ENCODE measurements around the gene EPM2A.
A peak's percentile ranks its signal among the peaks of the same experiment; 100 is the strongest.
"Not testable (repeated sequence)": the region's sequence is repeated elsewhere in the genome, so short reads cannot be mapped to it uniquely, and the experiment has no call there.

Gene EPM2A

GRCh38 chr6:145735356-145736165, at the start of gene EPM2A:
TSS of gene EPM2A (minus strand) at chr6:145735520. CDS start at chr6:145735498, 22 bp downstream.
- peak; percentile 86 for DNase-seq (ENCODE audit: low read depth)

DNA sequence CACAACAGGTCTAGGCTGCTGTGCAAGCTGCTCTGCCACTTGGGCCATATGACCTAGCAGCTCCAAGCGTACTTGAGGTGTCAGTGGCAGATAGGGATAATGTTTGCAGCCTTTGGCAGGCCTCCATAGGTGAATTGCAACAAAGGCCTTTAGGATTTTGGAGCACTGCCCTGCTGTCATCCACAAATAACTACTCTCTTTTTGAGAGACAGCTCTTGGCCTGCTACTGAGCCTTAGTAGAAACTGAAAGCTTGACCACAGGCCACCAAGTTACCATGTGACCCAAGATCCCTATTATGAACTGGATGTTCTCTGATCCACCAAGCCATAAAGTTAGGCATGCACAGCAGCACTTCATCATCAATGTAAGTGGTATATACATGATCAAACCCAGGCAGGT, 49.4 kb upstream of the EPM2A start:
- DNase-seq (ENCODE audit: low read depth), result no peak

DNA sequence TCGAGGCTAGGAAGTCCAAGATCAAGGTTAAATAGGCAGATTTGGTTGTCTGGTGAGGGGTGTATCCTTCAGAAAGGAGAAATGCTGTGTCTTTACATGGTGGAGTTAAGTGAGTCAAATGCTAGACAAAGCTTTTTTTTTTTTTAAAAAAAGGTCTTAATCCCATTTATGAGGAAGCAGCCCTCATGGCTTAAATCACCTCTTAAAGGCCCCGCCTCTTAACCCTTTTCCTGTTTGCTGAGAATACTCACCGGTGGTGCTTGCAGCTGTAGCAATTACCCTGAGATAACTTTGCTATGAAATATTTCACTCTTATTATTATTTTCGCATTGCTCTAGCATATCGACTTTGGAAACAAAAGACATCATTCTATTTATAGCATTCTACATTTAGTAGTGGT, 48.5 kb upstream of the EPM2A start:
- DNase-seq (ENCODE audit: low read depth), result no peak

GRCh38 chr6:145772846-145773245, 37.5 kb upstream of the EPM2A start:
- DNase-seq (ENCODE audit: low read depth), result no peak

- no peak for DNase-seq (ENCODE audit: low read depth)
Measured at GRCh38 chr6:145765449-145765848, 30.1 kb upstream of the EPM2A start.

DNA sequence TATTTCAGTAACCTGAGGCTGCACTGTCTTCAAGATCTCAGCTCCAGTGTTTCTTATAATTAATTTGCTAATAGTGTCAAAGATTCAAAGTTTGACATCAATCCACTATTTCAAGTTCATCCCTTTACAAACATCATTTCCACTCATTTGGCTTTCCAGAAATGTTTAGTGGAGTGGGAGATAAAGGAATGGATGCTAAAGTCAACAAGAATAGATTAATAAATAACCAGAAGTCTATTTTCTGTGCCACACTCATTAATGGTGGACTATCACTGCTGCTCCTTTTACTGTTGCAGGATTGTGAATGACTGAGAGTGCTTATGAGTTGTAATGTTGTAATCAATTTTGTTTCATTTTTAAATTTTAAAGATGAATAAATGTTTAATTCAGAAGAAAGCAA, 28.4 kb upstream of the EPM2A start:
- DNase-seq (ENCODE audit: low read depth), result no peak

DNA sequence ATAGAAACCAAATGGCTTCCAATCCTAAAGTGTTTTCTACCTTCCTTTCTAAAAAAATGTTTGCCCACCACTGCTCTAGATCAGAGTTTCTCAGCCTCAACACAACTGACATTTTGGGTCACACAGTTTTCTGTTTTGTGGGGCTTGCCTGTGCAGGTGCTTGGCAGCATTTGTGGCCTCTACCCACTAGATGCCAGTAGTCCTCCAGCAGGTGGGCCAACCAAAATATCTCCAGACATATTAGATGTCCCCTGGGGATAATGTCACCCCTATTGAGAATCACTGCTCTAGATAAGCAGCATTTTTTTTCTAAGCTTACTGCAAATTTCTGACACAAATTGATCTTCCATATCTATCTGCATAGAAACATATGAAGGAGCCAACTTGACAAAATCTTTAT, 26.3 kb upstream of the EPM2A start:
- DNase-seq (ENCODE audit: low read depth), result no peak

GRCh38 chr6:145758113-145758512, 22.8 kb upstream of the EPM2A start:
- DNase-seq (ENCODE audit: low read depth), result no peak

DNA sequence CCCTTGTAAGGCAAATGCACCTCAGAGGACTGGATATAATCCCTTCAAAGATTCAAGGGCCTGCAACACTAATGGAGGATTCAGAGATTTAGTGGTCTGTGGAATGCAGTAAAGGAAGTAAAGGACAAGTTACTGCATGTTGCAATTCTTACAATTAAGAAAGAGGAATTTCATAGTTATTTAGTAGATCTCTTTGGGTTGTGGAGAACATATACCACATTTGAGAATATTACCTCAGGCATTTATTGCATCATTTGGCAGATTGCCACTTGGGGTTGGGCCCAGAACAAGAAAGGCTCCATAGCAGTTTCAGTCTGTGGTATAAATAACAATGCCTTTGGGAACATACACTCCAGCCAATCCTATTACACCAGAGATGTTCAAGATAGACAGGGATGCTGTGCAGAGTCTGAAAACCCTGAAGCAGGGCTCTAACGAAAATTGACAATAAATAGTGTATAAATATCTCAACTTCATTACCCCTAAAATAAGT, 20.9 kb upstream of the EPM2A start:
- peak; percentile 97 for DNase-seq (ENCODE audit: low read depth)

DNA sequence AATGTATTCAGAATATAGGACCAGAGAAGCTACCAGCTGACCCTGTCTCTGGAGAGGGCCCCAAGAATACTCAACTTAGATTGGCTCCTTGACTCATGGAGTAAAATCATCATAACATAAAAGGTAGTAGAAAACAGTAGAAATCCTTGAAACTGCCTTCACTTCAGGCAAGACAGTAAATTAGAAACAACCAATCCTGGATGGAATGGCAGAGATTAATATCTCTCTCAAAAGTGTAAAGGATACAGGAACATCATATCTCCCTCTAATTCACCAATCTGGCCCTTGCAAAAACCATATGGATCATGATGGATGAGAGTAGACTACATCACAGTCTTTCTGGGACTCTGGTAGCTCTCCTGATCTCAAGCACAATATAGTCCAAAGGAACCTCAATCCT, 20.4 kb upstream of the EPM2A start:
- no peak for DNase-seq (ENCODE audit: low read depth)

GRCh38 chr6:145752638-145753037, 17.3 kb upstream of the EPM2A start:
- no peak for DNase-seq (ENCODE audit: low read depth)

DNA sequence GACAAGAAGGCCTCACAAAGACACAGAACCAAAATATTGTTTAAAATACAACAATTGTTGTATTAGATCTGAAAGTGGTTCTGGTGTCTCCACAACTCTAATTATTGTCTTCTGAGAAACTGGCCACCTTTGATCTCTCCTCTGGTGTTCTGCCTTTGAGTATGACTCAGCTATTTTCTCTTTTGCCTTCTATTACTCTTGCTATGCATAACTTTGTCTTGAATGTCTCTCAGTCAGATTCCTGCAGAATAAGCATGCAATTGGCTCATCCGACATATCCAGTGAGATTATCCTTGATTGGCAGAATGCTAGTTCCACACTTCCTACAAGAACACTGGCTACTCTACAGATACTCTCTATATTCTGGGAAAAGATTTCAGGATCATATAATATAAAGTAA, 14.3 kb upstream of the EPM2A start:
- DNase-seq (ENCODE audit: low read depth), result peak; percentile 91

DNA sequence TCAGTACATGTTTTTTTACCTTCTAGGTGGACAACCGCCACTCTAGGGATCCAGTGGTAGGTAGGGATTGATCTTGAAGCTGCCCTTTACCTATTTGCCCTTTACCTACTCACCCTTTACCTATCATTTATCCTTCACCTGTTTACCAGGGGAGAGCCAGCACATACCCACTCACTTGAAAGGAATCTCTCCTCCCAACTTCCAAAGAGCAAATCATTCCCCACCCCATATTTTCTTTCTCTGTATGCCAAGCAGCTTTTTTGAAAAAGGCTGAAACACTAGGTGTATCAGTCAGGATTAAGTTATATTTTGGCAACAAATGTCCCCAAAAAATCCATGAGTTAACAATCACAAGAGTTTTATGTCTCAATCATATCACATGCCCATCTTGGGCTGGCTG, 10.5 kb upstream of the EPM2A start:
- no peak for DNase-seq (ENCODE audit: low read depth)

GRCh38 chr6:145744619-145745018, 9.3 kb upstream of the EPM2A start:
- DNase-seq (ENCODE audit: low read depth), result no peak

DNA sequence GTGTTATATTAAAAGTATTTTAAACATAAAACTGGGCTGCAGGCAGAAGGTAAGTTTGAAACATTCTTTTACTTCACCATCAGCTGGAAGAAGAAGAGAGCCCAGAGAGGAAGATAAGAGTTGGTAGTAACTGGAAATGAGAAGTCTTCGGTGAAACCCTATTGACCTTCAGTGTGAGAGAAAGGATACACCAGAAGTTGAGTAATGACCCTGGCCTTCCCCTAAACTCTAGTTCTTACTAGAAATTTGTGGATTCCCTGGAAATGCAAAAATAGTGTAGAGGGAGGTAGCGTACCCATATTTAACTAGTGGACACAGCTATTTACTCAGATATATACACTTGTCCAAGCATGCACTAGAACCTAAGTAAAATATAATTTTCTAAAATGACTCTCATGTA, 8.0 kb upstream of the EPM2A start:
- DNase-seq (ENCODE audit: low read depth), result no peak

GRCh38 chr6:145742472-145742871, 7.2 kb upstream of the EPM2A start:
- not testable (repeated sequence) for DNase-seq (ENCODE audit: low read depth)

DNA sequence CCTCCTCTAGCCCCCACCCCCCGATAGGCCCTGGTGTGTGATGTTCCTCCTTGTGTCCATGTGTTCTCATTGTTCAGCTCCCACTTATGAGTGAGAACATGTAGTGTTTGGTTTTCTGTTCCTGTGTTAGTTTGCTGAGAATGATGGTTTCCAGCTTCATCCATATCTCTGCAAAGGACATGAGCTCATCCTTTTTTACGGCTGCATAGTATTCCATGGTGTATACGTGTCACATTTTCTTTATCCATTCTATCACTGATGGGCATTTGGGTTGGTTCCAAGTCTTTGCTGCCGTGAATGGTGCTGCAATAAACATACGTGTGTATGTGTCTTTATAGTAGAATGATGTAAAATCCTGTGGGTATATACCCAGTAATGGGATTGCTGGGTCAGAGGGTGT, 4.4 kb upstream of the EPM2A start:
- DNase-seq (ENCODE audit: low read depth), result not testable (repeated sequence)

GRCh38 chr6:145738265-145738664, 2.9 kb upstream of the EPM2A start:
- no peak for DNase-seq (ENCODE audit: low read depth)

- DNase-seq (ENCODE audit: low read depth), result peak; percentile 47
Measured at GRCh38 chr6:145736661-145737144, 1.4 kb upstream of the EPM2A start.

- DNase-seq (ENCODE audit: low read depth), result peak; percentile 91
Measured at GRCh38 chr6:145734486-145735355, 599 bp downstream of the EPM2A start.

- no peak for DNase-seq (ENCODE audit: low read depth)
Measured at GRCh38 chr6:145733810-145734209, 1.5 kb downstream of the EPM2A start.

GRCh38 chr6:145733207-145733606, 2.1 kb downstream of the EPM2A start:
- no peak for DNase-seq (ENCODE audit: low read depth)

DNA sequence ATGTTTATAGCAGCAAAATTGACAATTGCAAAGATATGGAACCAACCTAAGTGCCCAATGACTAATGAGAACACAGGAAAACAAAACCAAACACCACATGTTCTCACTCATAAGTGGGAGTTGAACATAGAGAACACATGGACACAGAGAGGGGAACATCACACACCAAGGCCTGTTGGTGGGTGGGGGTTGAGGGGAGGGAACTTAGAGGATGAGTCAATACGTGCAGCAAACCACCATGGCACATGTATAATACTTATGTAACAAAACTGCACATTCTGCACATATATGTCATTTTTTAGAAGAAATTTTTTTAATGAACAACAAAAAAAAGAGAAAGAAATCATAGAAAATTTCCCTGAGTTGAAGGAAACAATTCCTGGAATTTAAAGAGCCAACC, 3.9 kb downstream of the EPM2A start:
- peak; percentile 35 for DNase-seq (ENCODE audit: low read depth)

Measured in EH (cell line).